Upper lobe of left lung (tissue), 6 donors: Measurements from ENCODE around the gene BRAF. TPM values are rescaled to one million over a fixed set of nuclear protein-coding genes. Genes with fewer than 3 reads are reported as not detected.
A peak's percentile ranks its signal among the peaks of the same experiment; 100 is the strongest.

ENCODE experiments used
- ATAC-seq, 2 donors: fragments of 200-7000 bp; cut with Tn5 transposase; one replicate each; pipeline ENCODE4 v1.9.1; 2022; ENCODE audit warnings: mild to moderate bottlenecking in 2 of 2, moderate library complexity in 2 of 2; ENCODE audit not compliant: low FRiP score in 2 of 2
- DNase-seq, 2 donors: peaks; one replicate each; pipeline ENCODE4 v3.0.0-alpha.2; 2019 to 2020
- H3K27ac ChIP-seq, 4 donors: fragments of 200-600 bp; sonication (generic); one replicate each; pipeline ENCODE4 v1.5.1; 2016 to 2019
- H3K27me3 ChIP-seq, 4 donors: fragments of 200-600 bp; sonication (generic); one replicate each; pipeline ENCODE4 v1.5.1; 2017 to 2019
- H3K36me3 ChIP-seq, 4 donors: fragments of 200-600 bp; sonication (generic); one replicate each; pipeline ENCODE4 v1.5.1; 2016 to 2019
- H3K4me1 ChIP-seq, 4 donors: fragments of 200-600 bp; sonication (generic); one replicate each; pipeline ENCODE4 v1.5.1; 2018 to 2019
- H3K4me3 ChIP-seq, 4 donors: fragments of 200-600 bp; sonication (generic); one replicate each; pipeline ENCODE4 v1.5.1; 2017 to 2019; ENCODE audit warnings: mild to moderate bottlenecking in 2 of 4, moderate library complexity in 1 of 4
- H3K9me3 ChIP-seq, 4 donors: fragments of 200-600 bp; sonication (generic); one replicate each; pipeline ENCODE4 v1.5.1; 2018 to 2019
- EP300 ChIP-seq, 4 donors: sonication (generic); formaldehyde crosslinking; IDR thresholded peaks; one replicate each; pipeline ENCODE4 v1.5.1; 2017; ENCODE audit warnings: antibody characterized with exemption in 4 of 4, control low read depth in 2 of 4
- POLR2A ChIP-seq, 4 donors: fragments of 450-650 bp; IDR thresholded peaks; one replicate each; pipeline ENCODE4 v1.5.1; 2016 to 2017; ENCODE audit warnings: antibody characterized with exemption in 4 of 4, mild to moderate bottlenecking in 2 of 4
- POLR2AphosphoS5 ChIP-seq, 2 donors: sonication (generic); formaldehyde crosslinking; IDR thresholded peaks; one replicate each; pipeline ENCODE4 v1.5.1; 2017; ENCODE audit warnings: antibody characterized with exemption in 2 of 2
- WGBS, 2 donors: methylation state at CpG; one replicate each; pipeline ENCODE4 v1.1.5; 2017 to 2018; 5-methylcytosine and 5-hydroxymethylcytosine counted together
- total RNA-seq, 6 donors: library from RNA; depleted of rRNA in 4 of 6; stranded (reverse); fragments of >200 nt in 4 of 6; gene quantifications; one replicate each; pipeline versions ENCODE4 v1.1.0 to v1.2.1, GENCODE V29; 2016 to 2021
- TF ChIP-seq, protein P1 (sequence below), 6 experiments: fragments of 450-650 bp in 4 of 6; fragments of 200-600 bp in 2 of 6; sonication (generic) in 2 of 6; IDR thresholded peaks; one replicate each; pipeline ENCODE4 v1.5.1; 2016 to 2019; ENCODE audit warnings: antibody characterized with exemption in 6 of 6
- donor health status: DM: no; HTN: no; CAD: no; lungs with moderate emphysema.
- donor health status: DM: no; HTN: yes; CAD: no; lungs with severe emphysema.

BRAF gene
- total RNA-seq, 6 donors from 2014 or later = 31.1 to 106 (median 46.0) TPM

GRCh38 chr7:140698477-140698876 lies 226.3 kb downstream of the BRAF start:
- Histone ChIP-seq H3K27ac (no peak overlapping the region), H3K36me3 (peaks cover 0 to 7% (median 0%) of the 10 kb centered on the region in 4 donors), H3K4me3 (peak overlapping the region in 1 of 4 donors; percentile 65), H3K9me3 (no peaks in the 10 kb centered on the region), H3K4me1 (peaks cover 13 to 22% (median 17%) of the 10 kb centered on the region in 4 donors), H3K27me3 (no peaks in the 10 kb centered on the region)
- ATAC-seq (no peak), DNase-seq (no peak)
- TF ChIP-seq EP300 (IDR thresholded peaks at IDR 0.05) (no peak), POLR2A (IDR thresholded peaks at IDR 0.05) (no peak), POLR2AphosphoS5 (IDR thresholded peaks at IDR 0.05) (no peak)
- TF ChIP-seq, protein P1, sequence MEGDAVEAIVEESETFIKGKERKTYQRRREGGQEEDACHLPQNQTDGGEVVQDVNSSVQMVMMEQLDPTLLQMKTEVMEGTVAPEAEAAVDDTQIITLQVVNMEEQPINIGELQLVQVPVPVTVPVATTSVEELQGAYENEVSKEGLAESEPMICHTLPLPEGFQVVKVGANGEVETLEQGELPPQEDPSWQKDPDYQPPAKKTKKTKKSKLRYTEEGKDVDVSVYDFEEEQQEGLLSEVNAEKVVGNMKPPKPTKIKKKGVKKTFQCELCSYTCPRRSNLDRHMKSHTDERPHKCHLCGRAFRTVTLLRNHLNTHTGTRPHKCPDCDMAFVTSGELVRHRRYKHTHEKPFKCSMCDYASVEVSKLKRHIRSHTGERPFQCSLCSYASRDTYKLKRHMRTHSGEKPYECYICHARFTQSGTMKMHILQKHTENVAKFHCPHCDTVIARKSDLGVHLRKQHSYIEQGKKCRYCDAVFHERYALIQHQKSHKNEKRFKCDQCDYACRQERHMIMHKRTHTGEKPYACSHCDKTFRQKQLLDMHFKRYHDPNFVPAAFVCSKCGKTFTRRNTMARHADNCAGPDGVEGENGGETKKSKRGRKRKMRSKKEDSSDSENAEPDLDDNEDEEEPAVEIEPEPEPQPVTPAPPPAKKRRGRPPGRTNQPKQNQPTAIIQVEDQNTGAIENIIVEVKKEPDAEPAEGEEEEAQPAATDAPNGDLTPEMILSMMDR (IDR thresholded peaks at IDR 0.05) = no peak
- WGBS, 2 donors = 76 to 81% methylated on average over 8 of the region's 8 CpGs

- TF ChIP-seq POLR2AphosphoS5 (IDR thresholded peaks at IDR 0.05) = no peak
- TF ChIP-seq, protein P1 (IDR thresholded peaks at IDR 0.05) = no peak
- TF ChIP-seq POLR2A (IDR thresholded peaks at IDR 0.05) = no peak
- TF ChIP-seq EP300 (IDR thresholded peaks at IDR 0.05) = no peak
- 31 to 32% methylated on average over 22 to 24 of the region's 24 CpGs for WGBS, 2 donors
- no peak for ATAC-seq
- no peaks in the 10 kb centered on the region for H3K9me3 ChIP-seq
- H3K4me1 ChIP-seq = peaks cover 13 to 22% (median 17%) of the 10 kb centered on the region in 4 donors
- DNase-seq = no peak
- peak overlapping the region; percentile 86 to 97 (median 88) for H3K27ac ChIP-seq
- peaks cover 0 to under 1% (median 0%) of the 10 kb centered on the region in 4 donors for H3K36me3 ChIP-seq
- H3K27me3 ChIP-seq = no peaks in the 10 kb centered on the region
- peak overlapping the region; percentile 65 to 94 (median 82) for H3K4me3 ChIP-seq
These were observed 227.1 kb downstream of the BRAF start for GRCh38 chr7:140697447-140698143.

- Histone ChIP-seq H3K4me3 (peak within 1 kb of the TSS; percentile 65 to 94 (median 82)), H3K27ac (peak within 1 kb of the TSS; percentile 86 to 97 (median 88)), H3K27me3 (no peaks in the 10 kb centered on the region), H3K4me1 (peaks cover 13 to 22% (median 17%) of the 10 kb centered on the region in 4 donors), H3K9me3 (no peaks in the 10 kb centered on the region), H3K36me3 (peaks cover 0 to 7% (median 3%) of the 10 kb centered on the region in 4 donors)
- peak in 3 of 4 donors; percentile 51 to 93 (median 83) for TF ChIP-seq POLR2A (IDR thresholded peaks at IDR 0.05)
- TF ChIP-seq, protein P1 (IDR thresholded peaks at IDR 0.05) = no peak
- peak; percentile 81 to 89 for TF ChIP-seq POLR2AphosphoS5 (IDR thresholded peaks at IDR 0.05)
- 0% methylated on average over 20 to 37 of the region's 82 CpGs for WGBS, 2 donors
- peak; percentile 86 to 100 for DNase-seq
- ATAC-seq = peak; percentile 96 to 98
These were observed 227.9 kb downstream of the BRAF start, which contains the start of gene NDUFB2 for GRCh38 chr7:140696680-140697446. NDUFB2 (plus strand) TSS chr7:140696708; CDS start chr7:140696745, 37 bp downstream.

- DNase-seq = peak in 1 of 2 donors; percentile 96
- H3K36me3 ChIP-seq = peaks cover 0 to 14% (median 4%) of the 10 kb centered on the region in 4 donors
- TF ChIP-seq EP300 (IDR thresholded peaks at IDR 0.05) (no peak), POLR2AphosphoS5 (IDR thresholded peaks at IDR 0.05) (no peak), POLR2A (IDR thresholded peaks at IDR 0.05) (no peak)
- TF ChIP-seq, protein P1 (IDR thresholded peaks at IDR 0.05) = no peak
- H3K9me3 ChIP-seq = no peaks in the 10 kb centered on the region
- 30 to 37% methylated on average over 19 to 23 of the region's 23 CpGs for WGBS, 2 donors
- peaks cover 13 to 22% (median 17%) of the 10 kb centered on the region in 4 donors for H3K4me1 ChIP-seq
- peak overlapping the region; percentile 65 to 94 (median 82) for H3K4me3 ChIP-seq
- no peaks in the 10 kb centered on the region for H3K27me3 ChIP-seq
- peak overlapping the region; percentile 86 to 97 (median 88) for H3K27ac ChIP-seq
- ATAC-seq = no peak
These were observed 228.6 kb downstream of the BRAF start for GRCh38 chr7:140696024-140696679.
